Memory B cell (primary cell): ENCODE data around the gene NRF1.

Experiments
- ATAC-seq: fragments of 150-1000 bp; cut with Tn5 transposase; 2 replicates; pipeline ENCODE4 v1.10.0; 2021; ENCODE audit warnings: low read depth, mild to moderate bottlenecking, moderate library complexity
- DNase-seq, 2 donors: peaks; one replicate each; pipeline ENCODE4 v3.0.0; 2022; ENCODE audit warnings: low spot score in 2 of 2
- H3K27ac Mint-ChIP-seq: one replicate; pipeline ENCODE4 v1.8.0; 2022; ENCODE audit warnings: mild to moderate bottlenecking, moderate library complexity, mixed read lengths
- H3K27me3 Mint-ChIP-seq: one replicate; pipeline ENCODE4 v1.8.0; 2022; ENCODE audit warnings: mixed read lengths
- H3K36me3 Mint-ChIP-seq: one replicate; pipeline ENCODE4 v1.8.0; 2022; ENCODE audit warnings: mild to moderate bottlenecking, mixed read lengths
- H3K4me1 Mint-ChIP-seq: one replicate; pipeline ENCODE4 v1.8.0; 2022; ENCODE audit warnings: mixed read lengths
- H3K4me3 Mint-ChIP-seq: one replicate; pipeline ENCODE4 v1.8.0; 2022; ENCODE audit warnings: mild to moderate bottlenecking, moderate library complexity, mixed read lengths
- H3K9me3 Mint-ChIP-seq: one replicate; pipeline ENCODE4 v1.8.0; 2022; ENCODE audit warnings: mixed read lengths

NRF1 gene

GRCh38 chr7:129796186-129796775 is 184.8 kb downstream of the NRF1 start:
- DNase-seq = no peak
- Mint-ChIP-seq H3K9me3 (no peaks in the 10 kb centered on the region), H3K4me3 (no peak overlapping the region)

DNA sequence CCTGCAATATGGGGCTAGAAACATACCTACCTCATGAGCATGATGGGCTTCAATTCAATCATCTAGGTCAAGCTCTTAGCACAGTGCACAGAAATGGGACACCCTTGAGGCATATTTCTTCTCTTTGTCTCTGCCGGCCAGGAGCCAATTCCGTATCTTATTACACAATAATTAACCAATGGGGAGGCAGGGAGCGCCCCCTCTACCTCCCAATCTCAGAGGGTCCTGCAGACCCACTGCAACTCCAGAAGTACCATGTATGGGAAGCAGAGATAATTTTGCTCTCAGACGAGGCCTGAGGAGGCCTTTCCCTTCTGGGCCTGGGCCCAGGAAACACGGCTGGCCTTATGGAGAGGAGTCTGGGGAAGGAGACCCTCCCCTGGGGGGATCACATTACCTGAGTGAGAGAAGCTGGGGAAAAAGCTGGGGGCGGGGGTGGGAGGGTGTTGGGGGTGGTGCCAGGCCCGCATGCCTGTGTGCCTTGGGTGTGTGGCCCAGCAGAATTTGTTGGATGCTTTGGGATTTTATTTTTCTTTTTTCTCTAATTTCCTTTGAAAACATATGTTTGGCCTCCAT is 185.8 kb downstream of the NRF1 start:
- Mint-ChIP-seq H3K27ac (no peak overlapping the region), H3K9me3 (no peaks in the 10 kb centered on the region), H3K36me3 (no peaks in the 10 kb centered on the region), H3K4me1 (no peaks in the 10 kb centered on the region), H3K4me3 (no peak overlapping the region), H3K27me3 (peaks cover 9% of the 10 kb centered on the region)
- no peak for DNase-seq
- no peak for ATAC-seq

More at GRCh38 chr7:129796186-129796775, 184.8 kb downstream of the NRF1 start:
- ATAC-seq = no peak
- Mint-ChIP-seq H3K27ac (no peak overlapping the region), H3K36me3 (no peaks in the 10 kb centered on the region), H3K27me3 (peaks cover 10% of the 10 kb centered on the region), H3K4me1 (no peaks in the 10 kb centered on the region)

DNA sequence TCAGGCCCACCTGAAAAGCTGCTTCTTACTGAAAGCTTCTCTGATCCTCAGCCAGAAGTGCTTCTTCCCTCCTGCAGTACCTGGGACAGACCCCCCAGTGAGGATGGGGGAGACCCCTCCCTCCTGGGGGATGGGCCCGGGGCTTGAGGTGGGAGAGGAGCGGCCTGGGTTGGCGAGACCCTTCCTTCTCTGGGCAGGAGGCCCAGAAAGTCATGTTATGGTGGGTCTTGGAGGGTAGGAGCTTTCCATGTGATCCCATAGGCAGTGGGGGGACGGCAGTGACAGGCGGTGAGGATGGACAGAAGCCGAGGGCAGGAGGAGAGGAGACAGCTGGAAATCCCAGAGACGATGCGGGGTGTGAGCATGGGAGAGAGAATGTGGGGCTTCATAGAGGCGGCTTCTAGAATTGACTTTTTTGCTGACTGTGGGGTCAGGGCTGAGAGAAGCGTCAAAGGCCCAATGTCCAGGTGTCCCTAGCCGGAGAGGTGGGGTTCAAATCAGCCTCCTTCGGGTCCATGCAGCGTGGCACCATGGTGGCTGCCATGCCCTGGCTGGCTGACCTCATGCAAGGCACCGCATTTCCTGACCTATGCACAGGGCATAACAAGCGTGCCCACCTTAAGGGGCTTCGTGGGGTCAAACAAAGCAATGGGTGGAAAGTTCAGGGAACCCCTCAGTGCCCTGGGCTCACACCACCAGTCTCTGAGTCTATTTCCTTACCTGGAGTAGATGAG is 187.3 kb downstream of the NRF1 start:
- ATAC-seq (no peak), DNase-seq (no peak)
- peaks cover 9% of the 10 kb centered on the region for H3K27me3 Mint-ChIP-seq
- no peak overlapping the region for H3K27ac Mint-ChIP-seq
- no peak overlapping the region for H3K4me3 Mint-ChIP-seq
- H3K36me3 Mint-ChIP-seq = no peaks in the 10 kb centered on the region
- no peaks in the 10 kb centered on the region for H3K9me3 Mint-ChIP-seq
- no peaks in the 10 kb centered on the region for H3K4me1 Mint-ChIP-seq

DNA sequence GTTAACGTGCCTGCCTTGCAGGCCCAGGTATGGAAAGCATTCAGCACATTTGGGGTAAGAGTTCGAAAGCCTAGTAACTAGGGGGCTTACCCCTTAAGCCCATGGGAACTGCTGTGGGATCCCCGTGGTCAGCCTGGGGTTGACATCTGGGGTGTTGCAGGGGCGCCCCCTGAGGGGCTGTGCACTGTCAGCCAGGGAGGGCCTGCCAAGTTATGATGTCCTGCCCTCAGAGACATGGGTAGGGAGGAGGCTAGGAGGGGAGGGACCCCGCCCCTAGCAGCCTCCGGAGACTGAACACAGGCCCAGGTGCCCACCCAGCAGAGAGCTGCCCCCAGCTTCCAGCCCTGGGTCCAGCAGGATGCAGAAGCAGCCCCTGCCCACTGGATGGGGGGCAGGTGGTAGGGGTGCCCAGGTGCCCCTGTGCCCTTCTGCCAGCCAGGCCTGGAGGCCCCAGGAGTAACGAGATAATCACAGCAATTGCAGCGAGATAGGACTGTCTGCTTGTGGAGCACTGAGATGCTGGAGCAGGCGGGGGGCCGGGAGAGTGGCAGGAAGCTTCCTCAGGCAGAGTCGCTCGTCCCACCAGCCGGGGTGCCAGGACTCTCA is 187.9 kb downstream of the NRF1 start:
- Mint-ChIP-seq H3K27ac (no peak overlapping the region), H3K4me1 (no peaks in the 10 kb centered on the region), H3K27me3 (peaks cover 9% of the 10 kb centered on the region), H3K9me3 (no peaks in the 10 kb centered on the region), H3K36me3 (no peaks in the 10 kb centered on the region), H3K4me3 (no peak overlapping the region)
- ATAC-seq (no peak), DNase-seq (no peak)

- ATAC-seq (no peak), DNase-seq (no peak)
- Mint-ChIP-seq H3K36me3 (no peaks in the 10 kb centered on the region), H3K27me3 (peaks cover 11% of the 10 kb centered on the region), H3K4me1 (no peaks in the 10 kb centered on the region), H3K9me3 (no peaks in the 10 kb centered on the region), H3K4me3 (no peak overlapping the region), H3K27ac (no peak overlapping the region)
These were observed 189.4 kb downstream of the NRF1 start for GRCh38 chr7:129800901-129801300.

- ATAC-seq = no peak
- Mint-ChIP-seq H3K27ac (no peak overlapping the region), H3K27me3 (peaks cover 9% of the 10 kb centered on the region), H3K4me1 (no peaks in the 10 kb centered on the region), H3K9me3 (no peaks in the 10 kb centered on the region), H3K36me3 (no peaks in the 10 kb centered on the region), H3K4me3 (no peak overlapping the region)
- no peak for DNase-seq
These were observed 190.4 kb downstream of the NRF1 start for GRCh38 chr7:129801882-129802281.

DNA sequence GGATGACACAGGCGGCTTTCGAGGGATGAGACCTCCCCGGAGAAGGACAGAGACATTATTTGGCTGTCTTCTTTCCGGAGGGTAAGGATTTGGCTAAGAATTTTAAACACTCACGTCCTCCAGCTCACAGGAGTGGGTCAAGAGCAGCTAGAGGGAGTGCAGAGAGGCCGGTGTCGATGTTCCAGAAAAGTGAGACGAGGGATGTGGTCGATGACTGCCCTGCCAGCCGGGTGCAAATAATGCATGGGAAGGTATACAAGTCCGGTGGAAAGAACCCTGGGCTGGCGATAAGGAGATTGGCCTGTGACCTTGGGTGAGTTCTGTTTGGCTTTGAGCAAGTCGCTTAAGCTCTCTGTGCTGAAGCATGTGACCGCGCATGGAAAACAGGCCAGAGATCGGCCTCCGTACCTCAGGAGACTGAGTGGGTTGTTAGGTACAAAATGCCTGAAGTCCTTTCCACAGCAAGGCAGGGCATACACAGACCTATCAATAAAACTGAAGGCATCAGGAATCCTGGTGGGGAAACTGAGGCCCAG is 192.1 kb downstream of the NRF1 start:
- no peaks in the 10 kb centered on the region for H3K4me1 Mint-ChIP-seq
- H3K27me3 Mint-ChIP-seq = peaks cover 8% of the 10 kb centered on the region
- H3K4me3 Mint-ChIP-seq = no peak overlapping the region
- ATAC-seq (no peak), DNase-seq (no peak)
- H3K36me3 Mint-ChIP-seq = no peaks in the 10 kb centered on the region
- H3K27ac Mint-ChIP-seq = no peak overlapping the region
- no peaks in the 10 kb centered on the region for H3K9me3 Mint-ChIP-seq

DNA sequence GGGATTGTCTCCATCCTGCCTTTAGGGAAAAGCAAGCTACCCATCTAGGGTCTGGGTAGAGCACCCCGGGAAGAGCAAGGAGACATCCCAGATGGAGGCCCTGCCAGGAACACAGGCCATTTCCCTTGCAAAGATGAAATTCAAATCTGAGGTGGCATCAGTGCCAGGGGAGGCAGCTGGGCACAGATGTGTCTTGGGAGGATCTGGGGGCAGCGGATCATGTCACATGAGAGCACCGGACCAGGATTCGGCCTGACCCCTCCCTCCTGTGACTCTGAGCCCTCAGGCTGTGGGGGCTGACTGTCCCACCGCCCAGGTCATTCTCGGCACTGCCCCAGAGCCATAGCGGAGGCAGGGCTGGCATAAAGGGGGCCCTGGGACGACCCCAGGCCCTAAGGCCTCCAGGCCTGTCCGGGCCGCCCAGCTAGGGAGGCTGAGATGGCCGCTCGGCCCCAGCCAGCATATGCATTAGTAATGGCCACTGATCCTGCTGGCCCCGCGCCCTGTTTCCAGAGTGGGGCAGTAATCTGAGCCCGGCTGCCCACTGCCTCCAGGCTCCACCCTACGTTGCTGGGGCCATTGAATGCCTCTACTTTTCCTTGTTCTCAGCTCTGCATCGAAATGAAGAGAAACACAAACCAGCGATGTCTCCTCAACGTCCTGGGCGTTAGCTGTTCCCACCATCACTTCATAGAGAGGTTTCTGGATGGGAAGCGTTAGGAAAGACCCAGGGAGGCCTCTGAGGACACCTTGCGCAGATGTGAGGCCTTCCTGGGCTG is 192.8 kb downstream of the NRF1 start:
- Mint-ChIP-seq H3K27me3 (peaks cover 6% of the 10 kb centered on the region), H3K4me1 (no peaks in the 10 kb centered on the region), H3K36me3 (no peaks in the 10 kb centered on the region), H3K27ac (no peak overlapping the region), H3K9me3 (no peaks in the 10 kb centered on the region), H3K4me3 (no peak overlapping the region)
- ATAC-seq (no peak), DNase-seq (no peak)

- DNase-seq (no peak), ATAC-seq (no peak)
- Mint-ChIP-seq H3K36me3 (no peaks in the 10 kb centered on the region), H3K4me1 (no peaks in the 10 kb centered on the region), H3K4me3 (no peak overlapping the region), H3K9me3 (no peaks in the 10 kb centered on the region), H3K27ac (no peak overlapping the region), H3K27me3 (peaks cover 6% of the 10 kb centered on the region)
These were observed 193.6 kb downstream of the NRF1 start for GRCh38 chr7:129804890-129805719.
